ENCODE data around the gene SMG6. TPM values are rescaled to one million over a fixed set of nuclear protein-coding genes. Genes with fewer than 3 reads are reported as not detected.

The SMG6 gene
- polyA plus RNA-seq, 1 of the 3 experiments (the other 2 are of a cell fraction), result 15.7 TPM

DNA sequence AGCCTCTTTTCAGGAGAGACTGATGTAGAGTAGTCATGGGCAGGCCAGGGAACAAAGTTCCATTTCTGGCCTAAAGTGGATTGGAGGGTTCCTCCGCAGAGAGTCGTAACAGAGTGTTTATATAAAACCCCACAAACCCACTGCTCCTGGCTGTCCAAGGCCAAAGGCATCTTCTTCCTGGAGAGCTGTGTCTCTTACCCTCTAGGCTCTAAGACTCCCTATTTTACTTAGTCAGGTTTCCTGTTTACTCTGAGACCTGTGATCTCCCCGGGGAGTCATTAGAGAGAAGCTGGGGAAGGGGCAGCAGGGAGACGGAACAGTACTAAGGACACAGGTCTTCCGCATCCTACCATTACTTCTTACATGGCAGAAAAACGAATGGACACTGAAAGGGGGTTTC lies 179.2 kb downstream of the SMG6 start:
- no peak overlapping the region for H2AFZ ChIP-seq (ENCODE audit: low read depth)
- H3K4me2 ChIP-seq, result no peak overlapping the region
- ChIA-PET CTCF (interaction anchor here (1.3 to 3.9 kb wide), 2 partner anchors 70 to 120 kb away, joined by 6 to 34 read pairs; partner anchors contain the start of gene HIC1), POLR2A (no interaction called here)
- TF ChIP-seq EP300 (IDR thresholded peaks at IDR 0.05; ENCODE audit: borderline replicate concordance in 1 of 2, low read depth in 1 of 2, low read length in 1 of 2), result no peak
- TF ChIP-seq EZH2phosphoT487 (IDR thresholded peaks at IDR 0.05; ENCODE audit: borderline replicate concordance, low read depth), result no peak
- TF ChIP-seq TEAD4 (IDR thresholded peaks at IDR 0.05; ENCODE audit: borderline replicate concordance, insufficient read depth), result no peak
- no peak for TF ChIP-seq RFX5 (IDR thresholded peaks at IDR 0.05; ENCODE audit: low read length)
- TF ChIP-seq, protein P1, sequence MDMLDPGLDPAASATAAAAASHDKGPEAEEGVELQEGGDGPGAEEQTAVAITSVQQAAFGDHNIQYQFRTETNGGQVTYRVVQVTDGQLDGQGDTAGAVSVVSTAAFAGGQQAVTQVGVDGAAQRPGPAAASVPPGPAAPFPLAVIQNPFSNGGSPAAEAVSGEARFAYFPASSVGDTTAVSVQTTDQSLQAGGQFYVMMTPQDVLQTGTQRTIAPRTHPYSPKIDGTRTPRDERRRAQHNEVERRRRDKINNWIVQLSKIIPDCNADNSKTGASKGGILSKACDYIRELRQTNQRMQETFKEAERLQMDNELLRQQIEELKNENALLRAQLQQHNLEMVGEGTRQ (IDR thresholded peaks at IDR 0.05; ENCODE audit: borderline replicate concordance, low read depth, low read length), result no peak
- TF ChIP-seq, protein P2, sequence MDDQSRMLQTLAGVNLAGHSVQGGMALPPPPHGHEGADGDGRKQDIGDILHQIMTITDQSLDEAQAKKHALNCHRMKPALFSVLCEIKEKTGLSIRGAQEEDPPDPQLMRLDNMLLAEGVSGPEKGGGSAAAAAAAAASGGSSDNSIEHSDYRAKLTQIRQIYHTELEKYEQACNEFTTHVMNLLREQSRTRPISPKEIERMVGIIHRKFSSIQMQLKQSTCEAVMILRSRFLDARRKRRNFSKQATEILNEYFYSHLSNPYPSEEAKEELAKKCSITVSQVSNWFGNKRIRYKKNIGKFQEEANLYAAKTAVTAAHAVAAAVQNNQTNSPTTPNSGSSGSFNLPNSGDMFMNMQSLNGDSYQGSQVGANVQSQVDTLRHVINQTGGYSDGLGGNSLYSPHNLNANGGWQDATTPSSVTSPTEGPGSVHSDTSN (IDR thresholded peaks at IDR 0.05), result no peak
- no peak for TF ChIP-seq NRF1 (IDR thresholded peaks at IDR 0.05; ENCODE audit: low read depth, low read length)
- TF ChIP-seq MXI1 (IDR thresholded peaks at IDR 0.05; ENCODE audit: low read depth, low read length), result no peak
- no peak for TF ChIP-seq MEF2A (IDR thresholded peaks at IDR 0.05; ENCODE audit: borderline replicate concordance, low read depth)
- TF ChIP-seq NFIC (IDR thresholded peaks at IDR 0.05; ENCODE audit: borderline replicate concordance), result no peak
- no peak for TF ChIP-seq ELF1 (IDR thresholded peaks at IDR 0.05)
- TF ChIP-seq, protein P3, sequence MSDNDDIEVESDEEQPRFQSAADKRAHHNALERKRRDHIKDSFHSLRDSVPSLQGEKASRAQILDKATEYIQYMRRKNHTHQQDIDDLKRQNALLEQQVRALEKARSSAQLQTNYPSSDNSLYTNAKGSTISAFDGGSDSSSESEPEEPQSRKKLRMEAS (IDR thresholded peaks at IDR 0.05; ENCODE audit: low read depth), result no peak
- TF ChIP-seq, protein P4, sequence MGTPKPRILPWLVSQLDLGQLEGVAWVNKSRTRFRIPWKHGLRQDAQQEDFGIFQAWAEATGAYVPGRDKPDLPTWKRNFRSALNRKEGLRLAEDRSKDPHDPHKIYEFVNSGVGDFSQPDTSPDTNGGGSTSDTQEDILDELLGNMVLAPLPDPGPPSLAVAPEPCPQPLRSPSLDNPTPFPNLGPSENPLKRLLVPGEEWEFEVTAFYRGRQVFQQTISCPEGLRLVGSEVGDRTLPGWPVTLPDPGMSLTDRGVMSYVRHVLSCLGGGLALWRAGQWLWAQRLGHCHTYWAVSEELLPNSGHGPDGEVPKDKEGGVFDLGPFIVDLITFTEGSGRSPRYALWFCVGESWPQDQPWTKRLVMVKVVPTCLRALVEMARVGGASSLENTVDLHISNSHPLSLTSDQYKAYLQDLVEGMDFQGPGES (IDR thresholded peaks at IDR 0.05; ENCODE audit: low read depth, low read length), result no peak
- TF ChIP-seq RXRA (IDR thresholded peaks at IDR 0.05; ENCODE audit: borderline replicate concordance, low read depth), result no peak
- TF ChIP-seq SIN3A (IDR thresholded peaks at IDR 0.05; ENCODE audit: borderline replicate concordance, low read depth, low read length), result no peak
- TF ChIP-seq, protein P5, sequence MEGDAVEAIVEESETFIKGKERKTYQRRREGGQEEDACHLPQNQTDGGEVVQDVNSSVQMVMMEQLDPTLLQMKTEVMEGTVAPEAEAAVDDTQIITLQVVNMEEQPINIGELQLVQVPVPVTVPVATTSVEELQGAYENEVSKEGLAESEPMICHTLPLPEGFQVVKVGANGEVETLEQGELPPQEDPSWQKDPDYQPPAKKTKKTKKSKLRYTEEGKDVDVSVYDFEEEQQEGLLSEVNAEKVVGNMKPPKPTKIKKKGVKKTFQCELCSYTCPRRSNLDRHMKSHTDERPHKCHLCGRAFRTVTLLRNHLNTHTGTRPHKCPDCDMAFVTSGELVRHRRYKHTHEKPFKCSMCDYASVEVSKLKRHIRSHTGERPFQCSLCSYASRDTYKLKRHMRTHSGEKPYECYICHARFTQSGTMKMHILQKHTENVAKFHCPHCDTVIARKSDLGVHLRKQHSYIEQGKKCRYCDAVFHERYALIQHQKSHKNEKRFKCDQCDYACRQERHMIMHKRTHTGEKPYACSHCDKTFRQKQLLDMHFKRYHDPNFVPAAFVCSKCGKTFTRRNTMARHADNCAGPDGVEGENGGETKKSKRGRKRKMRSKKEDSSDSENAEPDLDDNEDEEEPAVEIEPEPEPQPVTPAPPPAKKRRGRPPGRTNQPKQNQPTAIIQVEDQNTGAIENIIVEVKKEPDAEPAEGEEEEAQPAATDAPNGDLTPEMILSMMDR (IDR thresholded peaks at IDR 0.05), result no peak
- TF ChIP-seq, protein P6, sequence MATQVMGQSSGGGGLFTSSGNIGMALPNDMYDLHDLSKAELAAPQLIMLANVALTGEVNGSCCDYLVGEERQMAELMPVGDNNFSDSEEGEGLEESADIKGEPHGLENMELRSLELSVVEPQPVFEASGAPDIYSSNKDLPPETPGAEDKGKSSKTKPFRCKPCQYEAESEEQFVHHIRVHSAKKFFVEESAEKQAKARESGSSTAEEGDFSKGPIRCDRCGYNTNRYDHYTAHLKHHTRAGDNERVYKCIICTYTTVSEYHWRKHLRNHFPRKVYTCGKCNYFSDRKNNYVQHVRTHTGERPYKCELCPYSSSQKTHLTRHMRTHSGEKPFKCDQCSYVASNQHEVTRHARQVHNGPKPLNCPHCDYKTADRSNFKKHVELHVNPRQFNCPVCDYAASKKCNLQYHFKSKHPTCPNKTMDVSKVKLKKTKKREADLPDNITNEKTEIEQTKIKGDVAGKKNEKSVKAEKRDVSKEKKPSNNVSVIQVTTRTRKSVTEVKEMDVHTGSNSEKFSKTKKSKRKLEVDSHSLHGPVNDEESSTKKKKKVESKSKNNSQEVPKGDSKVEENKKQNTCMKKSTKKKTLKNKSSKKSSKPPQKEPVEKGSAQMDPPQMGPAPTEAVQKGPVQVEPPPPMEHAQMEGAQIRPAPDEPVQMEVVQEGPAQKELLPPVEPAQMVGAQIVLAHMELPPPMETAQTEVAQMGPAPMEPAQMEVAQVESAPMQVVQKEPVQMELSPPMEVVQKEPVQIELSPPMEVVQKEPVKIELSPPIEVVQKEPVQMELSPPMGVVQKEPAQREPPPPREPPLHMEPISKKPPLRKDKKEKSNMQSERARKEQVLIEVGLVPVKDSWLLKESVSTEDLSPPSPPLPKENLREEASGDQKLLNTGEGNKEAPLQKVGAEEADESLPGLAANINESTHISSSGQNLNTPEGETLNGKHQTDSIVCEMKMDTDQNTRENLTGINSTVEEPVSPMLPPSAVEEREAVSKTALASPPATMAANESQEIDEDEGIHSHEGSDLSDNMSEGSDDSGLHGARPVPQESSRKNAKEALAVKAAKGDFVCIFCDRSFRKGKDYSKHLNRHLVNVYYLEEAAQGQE (IDR thresholded peaks at IDR 0.05; ENCODE audit: low read depth, low read length), result no peak
- TF ChIP-seq, protein P7, sequence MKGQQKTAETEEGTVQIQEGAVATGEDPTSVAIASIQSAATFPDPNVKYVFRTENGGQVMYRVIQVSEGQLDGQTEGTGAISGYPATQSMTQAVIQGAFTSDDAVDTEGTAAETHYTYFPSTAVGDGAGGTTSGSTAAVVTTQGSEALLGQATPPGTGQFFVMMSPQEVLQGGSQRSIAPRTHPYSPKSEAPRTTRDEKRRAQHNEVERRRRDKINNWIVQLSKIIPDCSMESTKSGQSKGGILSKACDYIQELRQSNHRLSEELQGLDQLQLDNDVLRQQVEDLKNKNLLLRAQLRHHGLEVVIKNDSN (IDR thresholded peaks at IDR 0.05; ENCODE audit: borderline replicate concordance, low read depth), result no peak
- TF ChIP-seq FOXJ3 (CRISPR knock-in tag; IDR thresholded peaks at IDR 0.05), result no peak
- TF ChIP-seq, protein P8, sequence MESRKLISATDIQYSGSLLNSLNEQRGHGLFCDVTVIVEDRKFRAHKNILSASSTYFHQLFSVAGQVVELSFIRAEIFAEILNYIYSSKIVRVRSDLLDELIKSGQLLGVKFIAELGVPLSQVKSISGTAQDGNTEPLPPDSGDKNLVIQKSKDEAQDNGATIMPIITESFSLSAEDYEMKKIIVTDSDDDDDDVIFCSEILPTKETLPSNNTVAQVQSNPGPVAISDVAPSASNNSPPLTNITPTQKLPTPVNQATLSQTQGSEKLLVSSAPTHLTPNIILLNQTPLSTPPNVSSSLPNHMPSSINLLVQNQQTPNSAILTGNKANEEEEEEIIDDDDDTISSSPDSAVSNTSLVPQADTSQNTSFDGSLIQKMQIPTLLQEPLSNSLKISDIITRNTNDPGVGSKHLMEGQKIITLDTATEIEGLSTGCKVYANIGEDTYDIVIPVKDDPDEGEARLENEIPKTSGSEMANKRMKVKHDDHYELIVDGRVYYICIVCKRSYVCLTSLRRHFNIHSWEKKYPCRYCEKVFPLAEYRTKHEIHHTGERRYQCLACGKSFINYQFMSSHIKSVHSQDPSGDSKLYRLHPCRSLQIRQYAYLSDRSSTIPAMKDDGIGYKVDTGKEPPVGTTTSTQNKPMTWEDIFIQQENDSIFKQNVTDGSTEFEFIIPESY (IDR thresholded peaks at IDR 0.05; ENCODE audit: borderline replicate concordance, low read depth), result no peak
- peaks cover 0 to 3% of the 10 kb centered on the region in 2 experiments for H3K36me3 ChIP-seq (replicated peaks in 1 of 2; ENCODE audit: control insufficient read depth in 1 of 2, insufficient read depth in 2 of 2, low read length in 1 of 2)
- 91% methylated on average over 6 of the region's 6 CpGs for WGBS (ENCODE audit: low lambda C conversion rate)
- no peaks in the 10 kb centered on the region for H3K27me3 ChIP-seq (ENCODE audit: insufficient read depth)
- no peaks in the 10 kb centered on the region for H3K9me3 ChIP-seq
- H3K4me3 ChIP-seq (ENCODE audit: low read depth in 2 of 2, low read length in 1 of 2), result no peak overlapping the region
- H3K4me1 ChIP-seq (ENCODE audit: control insufficient read depth in 1 of 2, insufficient read depth in 2 of 2, low read depth in 1 of 2, low read length in 1 of 2), result peaks cover 13 to 18% of the 10 kb centered on the region in 2 experiments; a peak in 2 of 4 replicates
- H3K9ac ChIP-seq, result no peak overlapping the region
- H3K79me2 ChIP-seq (ENCODE audit: insufficient read depth), result no peaks in the 10 kb centered on the region
- DNase-seq, result no peak
- no peaks in the 10 kb centered on the region for H3K9me2 ChIP-seq
- H3K27ac ChIP-seq (ENCODE audit: low read depth in 2 of 2, low read length in 1 of 2), result no peak overlapping the region; a peak in 1 of 4 replicates
- H4K20me1 ChIP-seq (ENCODE audit: insufficient read depth), result no peaks in the 10 kb centered on the region
- H3F3A ChIP-seq (replicated peaks; ENCODE audit: insufficient read depth), result peaks cover 15% of the 10 kb centered on the region
